Karpas-422 (cell line): ENCODE data around the gene SIRT3. TPM values are rescaled to one million over a fixed set of nuclear protein-coding genes. Genes with fewer than 3 reads are reported as not detected.
A peak's percentile ranks its signal among the peaks of the same experiment; 100 is the strongest.
"Not testable (repeated sequence)": the region's sequence is repeated elsewhere in the genome, so short reads cannot be mapped to it uniquely, and the experiment has no call there.

Experiments used
- DNase-seq: peaks from one replicate; pipeline ENCODE4 v3.0.0-alpha.2; 2015
- H2AFZ ChIP-seq: fragments of 200-600 bp; sonication (generic); 2 replicates; pipeline ENCODE4 v1.6.1; 2014; ENCODE audit warnings: antibody characterized with exemption, low read length, mixed read lengths
- H3K27ac ChIP-seq: fragments of 200-600 bp; sonication (generic); 2 replicates; pipeline ENCODE4 v1.5.1; 2014; ENCODE audit warnings: mild to moderate bottlenecking, low read length, moderate library complexity
- H3K27me3 ChIP-seq: fragments of 200-600 bp; sonication (generic); 2 replicates; pipeline ENCODE4 v1.6.1; 2014; ENCODE audit warnings: low read length, mixed read lengths
- H3K36me3 ChIP-seq: fragments of 200-600 bp; sonication (generic); 2 replicates; pipeline ENCODE4 v1.6.1; 2014; ENCODE audit warnings: low read length, mixed read lengths; ENCODE audit not compliant: insufficient read depth
- H3K4me1 ChIP-seq: fragments of 200-600 bp; sonication (generic); 2 replicates; pipeline ENCODE4 v1.6.1; 2014; ENCODE audit warnings: mild to moderate bottlenecking, low read length, mixed read lengths
- H3K4me2 ChIP-seq: fragments of 200-600 bp; sonication (generic); 2 replicates; pipeline ENCODE4 v1.6.1; 2014; ENCODE audit warnings: low read length, low read depth, mild to moderate bottlenecking; ENCODE audit not compliant: poor library complexity, severe bottlenecking
- H3K4me3 ChIP-seq: fragments of 200-600 bp; sonication (generic); 2 replicates; pipeline ENCODE4 v1.5.1; 2014; ENCODE audit warnings: mild to moderate bottlenecking, antibody characterized with exemption, low read length, mixed read lengths
- H3K79me2 ChIP-seq: fragments of 200-600 bp; sonication (generic); 2 replicates; pipeline ENCODE4 v1.6.1; 2014; ENCODE audit warnings: mild to moderate bottlenecking, low read length, mixed read lengths
- H3K9ac ChIP-seq: fragments of 200-600 bp; sonication (generic); 2 replicates; pipeline ENCODE4 v1.6.0; 2014; ENCODE audit warnings: low read length
- H3K9me2 ChIP-seq: fragments of 200-600 bp; sonication (generic), shearing (Covaris generic); replicated peaks from 2 replicates; pipeline ENCODE4 v1.6.0; 2014; ENCODE audit warnings: mild to moderate bottlenecking, low read length, moderate library complexity; ENCODE audit not compliant: insufficient read depth
- H3K9me3 ChIP-seq: fragments of 300-700, 200-600 bp; sonication (generic); 2 replicates; pipeline ENCODE4 v1.6.1; 2014; ENCODE audit warnings: low read length, mixed read lengths
- H4K20me1 ChIP-seq: fragments of 200-600 bp; sonication (generic); 2 replicates; pipeline ENCODE4 v1.6.1; 2014; ENCODE audit warnings: mild to moderate bottlenecking, antibody characterized with exemption, low read length, low read depth; ENCODE audit not compliant: insufficient read depth
- total RNA-seq: library from RNA; depleted of rRNA; stranded (reverse); fragments of >200 nt; shearing (Covaris generic); gene quantifications from 2 replicates; pipeline ENCODE4 v1.2.3, GENCODE V29; 2014; ENCODE audit warnings: low replicate concordance

Gene SIRT3
- total RNA-seq, 1 experiment from 2014 or later = 13.6 TPM

- Histone ChIP-seq H3K9me3 (no peaks in the 10 kb centered on the region), H2AFZ (no peak overlapping the region), H3K4me1 (peaks cover 37% of the 10 kb centered on the region), H3K4me2 (no peak overlapping the region), H4K20me1 (no peaks in the 10 kb centered on the region), H3K27me3 (no peaks in the 10 kb centered on the region; the same call in 1 of the 2 replicates), H3K36me3 (no peaks in the 10 kb centered on the region), H3K9ac (no peak overlapping the region), H3K9me2 (no peaks in the 10 kb centered on the region), H3K4me3 (no peak overlapping the region), H3K27ac (no peak overlapping the region), H3K79me2 (no peaks in the 10 kb centered on the region)
- no peak for DNase-seq
These were observed 36.2 kb upstream of the SIRT3 start for GRCh38 chr11:272195-272930.

GRCh38 chr11:271319-271715 lies 35.2 kb upstream of the SIRT3 start:
- Histone ChIP-seq H3K4me1 (peaks cover 37% of the 10 kb centered on the region), H4K20me1 (no peaks in the 10 kb centered on the region), H3K4me2 (no peak overlapping the region), H3K27me3 (no peaks in the 10 kb centered on the region; the same call in 1 of the 2 replicates), H2AFZ (no peak overlapping the region), H3K27ac (no peak overlapping the region), H3K79me2 (no peaks in the 10 kb centered on the region), H3K9me2 (no peaks in the 10 kb centered on the region), H3K9ac (no peak overlapping the region), H3K36me3 (no peaks in the 10 kb centered on the region), H3K9me3 (no peaks in the 10 kb centered on the region), H3K4me3 (no peak overlapping the region)
- no peak for DNase-seq

GRCh38 chr11:270451-271318 lies 34.5 kb upstream of the SIRT3 start:
- Histone ChIP-seq H3K9ac (no peak overlapping the region), H3K4me3 (no peak overlapping the region), H3K36me3 (no peaks in the 10 kb centered on the region), H3K9me3 (no peaks in the 10 kb centered on the region), H4K20me1 (no peaks in the 10 kb centered on the region), H3K9me2 (no peaks in the 10 kb centered on the region), H3K79me2 (no peaks in the 10 kb centered on the region), H3K27me3 (no peaks in the 10 kb centered on the region), H2AFZ (no peak overlapping the region), H3K4me2 (no peak overlapping the region), H3K27ac (no peak overlapping the region), H3K4me1 (peaks cover 37% of the 10 kb centered on the region)
- DNase-seq = no peak

GRCh38 chr11:269146-269890 lies 33.2 kb upstream of the SIRT3 start:
- Histone ChIP-seq H3K4me2 (peak overlapping the region; percentile 78), H3K27me3 (no peaks in the 10 kb centered on the region), H3K9me3 (no peaks in the 10 kb centered on the region), H3K27ac (peak overlapping the region; percentile 92), H3K9ac (peak overlapping the region; percentile 79), H3K36me3 (no peaks in the 10 kb centered on the region), H3K9me2 (no peaks in the 10 kb centered on the region), H4K20me1 (no peaks in the 10 kb centered on the region), H3K79me2 (no peaks in the 10 kb centered on the region), H3K4me3 (peak overlapping the region; percentile 63), H2AFZ (peak overlapping the region; percentile 90), H3K4me1 (peaks cover 29% of the 10 kb centered on the region)
- peak; percentile 94 for DNase-seq

- not testable (repeated sequence) for H3K27me3 ChIP-seq, H3K79me2 ChIP-seq, H3K36me3 ChIP-seq, H3K9me3 ChIP-seq, H4K20me1 ChIP-seq, H2AFZ ChIP-seq, H3K9me2 ChIP-seq
- peak overlapping the region; percentile 78 for H3K4me2 ChIP-seq
- peak; percentile 77 for DNase-seq
- H3K4me3 ChIP-seq = peak overlapping the region; percentile 63
- peak overlapping the region; percentile 92 for H3K27ac ChIP-seq
- peak overlapping the region; percentile 79 for H3K9ac ChIP-seq
- H3K4me1 ChIP-seq = peaks cover 29% of the 10 kb centered on the region
These were observed 32.6 kb upstream of the SIRT3 start for GRCh38 chr11:268716-269145.

GRCh38 chr11:267491-267994 lies 31.4 kb upstream of the SIRT3 start:
- H3K27me3 ChIP-seq = no peaks in the 10 kb centered on the region
- peak overlapping the region; percentile 78 for H3K4me2 ChIP-seq
- no peaks in the 10 kb centered on the region for H3K9me3 ChIP-seq
- no peaks in the 10 kb centered on the region for H3K36me3 ChIP-seq
- peak; percentile 74 for DNase-seq
- peak overlapping the region; percentile 27; the same call in 1 of the 2 replicates for H2AFZ ChIP-seq
- H3K9me2 ChIP-seq = no peaks in the 10 kb centered on the region
- peak overlapping the region; percentile 63 for H3K4me3 ChIP-seq
- H3K27ac ChIP-seq = peak overlapping the region; percentile 92
- H3K9ac ChIP-seq = peak overlapping the region; percentile 79
- no peaks in the 10 kb centered on the region for H4K20me1 ChIP-seq
- H3K79me2 ChIP-seq = no peaks in the 10 kb centered on the region
- H3K4me1 ChIP-seq = peaks cover 29% of the 10 kb centered on the region

- no peak overlapping the region for H3K4me2 ChIP-seq
- H3K9me2 ChIP-seq = no peaks in the 10 kb centered on the region
- no peaks in the 10 kb centered on the region for H3K9me3 ChIP-seq
- H4K20me1 ChIP-seq = no peaks in the 10 kb centered on the region
- no peak overlapping the region for H3K4me3 ChIP-seq
- H3K27me3 ChIP-seq = no peaks in the 10 kb centered on the region
- no peaks in the 10 kb centered on the region for H3K36me3 ChIP-seq
- H3K4me1 ChIP-seq = peaks cover 29% of the 10 kb centered on the region
- no peak overlapping the region for H3K27ac ChIP-seq
- no peak overlapping the region for H3K9ac ChIP-seq
- H3K79me2 ChIP-seq = no peaks in the 10 kb centered on the region
- peak; percentile 70 for DNase-seq
- no peak overlapping the region for H2AFZ ChIP-seq
These were observed 30.7 kb upstream of the SIRT3 start for GRCh38 chr11:266676-267439.
